Placental pericyte (primary cell): Measurements from ENCODE around the gene CYP27C1. TPM values are rescaled to one million over a fixed set of nuclear protein-coding genes. Genes with fewer than 3 reads are reported as not detected.

Experiments used
- small RNA-seq: library from RNA; depleted of rRNA; stranded (forward); fragments of <200 nt; gene quantifications from one replicate; pipeline ENCODE3, GENCODE V24; 2012; ENCODE audit warnings: low replicate concordance
- total RNA-seq: library from RNA; depleted of rRNA; stranded (reverse); fragments of >200 nt; gene quantifications from 2 replicates; pipeline ENCODE4 v1.2.3, GENCODE V29; 2012

Gene CYP27C1, protein sequence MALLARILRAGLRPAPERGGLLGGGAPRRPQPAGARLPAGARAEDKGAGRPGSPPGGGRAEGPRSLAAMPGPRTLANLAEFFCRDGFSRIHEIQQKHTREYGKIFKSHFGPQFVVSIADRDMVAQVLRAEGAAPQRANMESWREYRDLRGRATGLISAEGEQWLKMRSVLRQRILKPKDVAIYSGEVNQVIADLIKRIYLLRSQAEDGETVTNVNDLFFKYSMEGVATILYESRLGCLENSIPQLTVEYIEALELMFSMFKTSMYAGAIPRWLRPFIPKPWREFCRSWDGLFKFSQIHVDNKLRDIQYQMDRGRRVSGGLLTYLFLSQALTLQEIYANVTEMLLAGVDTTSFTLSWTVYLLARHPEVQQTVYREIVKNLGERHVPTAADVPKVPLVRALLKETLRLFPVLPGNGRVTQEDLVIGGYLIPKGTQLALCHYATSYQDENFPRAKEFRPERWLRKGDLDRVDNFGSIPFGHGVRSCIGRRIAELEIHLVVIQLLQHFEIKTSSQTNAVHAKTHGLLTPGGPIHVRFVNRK
- total RNA-seq, result not detected in 2 replicates

DNA sequence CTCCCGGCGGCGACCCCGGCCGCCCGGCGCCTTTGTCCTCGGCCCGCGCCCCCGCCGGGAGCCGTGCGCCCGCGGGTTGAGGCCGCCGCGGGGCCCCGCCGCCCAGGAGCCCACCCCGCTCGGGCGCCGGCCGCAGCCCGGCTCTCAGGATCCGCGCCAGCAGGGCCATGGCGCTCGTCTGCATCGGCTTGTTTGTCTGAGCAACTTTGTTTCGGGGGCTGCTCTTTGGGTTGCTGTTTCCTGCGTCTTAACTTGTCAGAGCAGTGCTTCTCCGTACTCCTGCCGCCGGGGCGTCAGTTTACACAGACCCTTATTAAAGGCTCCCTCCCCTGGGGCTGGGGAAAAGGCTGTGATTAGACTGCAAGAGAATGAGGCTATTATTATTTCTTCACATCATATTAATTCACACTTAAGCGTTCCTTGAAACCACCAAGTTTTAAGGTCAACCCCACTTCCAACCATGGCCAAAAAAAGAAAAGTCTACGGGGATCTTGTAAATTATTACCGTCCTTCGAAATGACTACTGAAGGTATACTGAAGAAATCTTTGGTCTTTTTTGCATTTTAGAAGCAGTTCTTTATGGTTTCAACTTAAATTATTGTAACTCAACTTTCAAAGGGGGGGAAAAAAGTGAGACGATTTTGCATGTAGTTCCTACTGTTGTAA lies at the start of gene CYP27C1:
Gene CYP27C1 (minus strand): TSS at position 198 of the 666 bp plus-strand sequence. CDS start 29 bp downstream, at position 169.

Small RNA genes within 50 kb of the gene (small RNA-seq; reads per million reads assigned to genes)
- gene NIFKP9, result not detected

Other genes starting within 250 kb of the CYP27C1 start
- 66.1 and 130 TPM in 2 replicates for gene BIN1, start 113.1 kb downstream of the CYP27C1 start, total RNA-seq
- 45.5 and 50.0 TPM in 2 replicates for gene ERCC3, start 73.8 kb upstream of the CYP27C1 start, total RNA-seq
- 37.2 and 71.3 TPM in 2 replicates for gene MAP3K2, start 167.7 kb upstream of the CYP27C1 start, total RNA-seq
- 0.14 TPM in 1 of 2 replicates, not detected in the other for gene PROC, start 198.1 kb upstream of the CYP27C1 start, total RNA-seq